ENCODE results near the gene ICA1.

Gene ICA1

GRCh38 chr7:8151161-8151725, 110.7 kb downstream of the ICA1 start:
- DNase-seq (ENCODE audit: low read depth) = no peak
- H3K4me3 ChIP-seq (ENCODE audit: low read depth, low read length) = no peak overlapping the region
- TF ChIP-seq CTCF (IDR thresholded peaks at IDR 0.05; ENCODE audit: low read depth, low read length, missing control alignments) = no peak
- in situ Hi-C loops (cut with HindIII; ENCODE audit: low sequenced_read_pairs) = no loop called here

GRCh38 chr7:8149222-8149621, 112.7 kb downstream of the ICA1 start:
- no peak overlapping the region for H3K4me3 ChIP-seq (ENCODE audit: low read depth, low read length)
- no peak for TF ChIP-seq CTCF (IDR thresholded peaks at IDR 0.05; ENCODE audit: low read depth, low read length, missing control alignments)
- in situ Hi-C loops (cut with HindIII; ENCODE audit: low sequenced_read_pairs) = no loop called here
- DNase-seq (ENCODE audit: low read depth) = no peak

GRCh38 chr7:8147760-8148463, 114.1 kb downstream of the ICA1 start:
- no peak overlapping the region for H3K4me3 ChIP-seq (ENCODE audit: low read depth, low read length)
- DNase-seq (ENCODE audit: low read depth) = no peak
- in situ Hi-C loops (cut with HindIII; ENCODE audit: low sequenced_read_pairs) = no loop called here
- no peak for TF ChIP-seq CTCF (IDR thresholded peaks at IDR 0.05; ENCODE audit: low read depth, low read length, missing control alignments)

GRCh38 chr7:8146788-8147413, 115.1 kb downstream of the ICA1 start:
- TF ChIP-seq CTCF (IDR thresholded peaks at IDR 0.05; ENCODE audit: low read depth, low read length, missing control alignments) = no peak
- in situ Hi-C loops (cut with HindIII; ENCODE audit: low sequenced_read_pairs) = no loop called here
- no peak for DNase-seq (ENCODE audit: low read depth)
- no peak overlapping the region for H3K4me3 ChIP-seq (ENCODE audit: low read depth, low read length)

GRCh38 chr7:8146106-8146787, 115.7 kb downstream of the ICA1 start:
- in situ Hi-C loops (cut with HindIII; ENCODE audit: low sequenced_read_pairs) = no loop called here
- no peak for DNase-seq (ENCODE audit: low read depth)
- H3K4me3 ChIP-seq (ENCODE audit: low read depth, low read length) = no peak overlapping the region
- TF ChIP-seq CTCF (IDR thresholded peaks at IDR 0.05; ENCODE audit: low read depth, low read length, missing control alignments) = no peak

- TF ChIP-seq CTCF (IDR thresholded peaks at IDR 0.05; ENCODE audit: low read depth, low read length, missing control alignments) = no peak
- H3K4me3 ChIP-seq (ENCODE audit: low read depth, low read length) = no peak overlapping the region
- DNase-seq (ENCODE audit: low read depth) = no peak
- in situ Hi-C loops (cut with HindIII; ENCODE audit: low sequenced_read_pairs) = no loop called here
These were observed 117.1 kb downstream of the ICA1 start for GRCh38 chr7:8144856-8145255.
